ENCODE measurements around the gene PTPRE. TPM values are rescaled to one million over a fixed set of nuclear protein-coding genes. Genes with fewer than 3 reads are reported as not detected.

PTPRE gene
- polyA plus RNA-seq, 1 donor from 2014 or later, result 4.1 TPM

DNA sequence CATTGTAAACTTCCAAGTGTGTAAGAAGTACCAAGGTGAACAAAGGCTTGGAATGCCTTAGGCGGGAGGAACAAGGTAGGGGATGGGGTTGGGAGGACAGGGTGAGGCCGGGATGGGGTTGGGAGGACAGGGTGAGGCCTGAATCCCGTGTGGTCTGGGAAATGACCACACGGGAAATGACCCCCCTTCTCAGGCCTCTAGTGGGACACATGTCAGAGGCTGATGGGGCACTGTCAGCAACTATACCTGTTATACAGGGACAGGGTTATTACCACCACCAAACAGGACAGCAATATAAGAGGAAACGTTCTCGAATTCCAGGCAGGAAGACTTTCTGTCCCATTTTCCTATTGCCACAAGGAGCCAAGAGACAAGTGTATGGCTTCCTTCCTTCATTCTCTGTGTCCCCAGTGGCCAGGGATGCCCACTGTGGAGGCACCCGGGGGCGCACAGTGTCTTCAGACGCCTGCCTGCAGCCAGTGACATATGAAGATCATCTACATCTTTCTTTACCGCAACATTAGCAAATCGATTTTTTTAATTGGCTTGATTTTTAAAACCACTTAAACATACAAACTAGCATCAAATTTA lies 218.0 kb downstream of the PTPRE start:
- H3K4me3 ChIP-seq (ENCODE audit: low read length), result peak overlapping the region; percentile 77
- H4K20me1 ChIP-seq (ENCODE audit: insufficient read depth), result no peaks in the 10 kb centered on the region
- no peak overlapping the region for H3K4me2 ChIP-seq (ENCODE audit: low read length)
- H3K79me2 ChIP-seq (replicated peaks; ENCODE audit: insufficient read depth, low read length), result peaks cover 37% of the 10 kb centered on the region
- H3K9me2 ChIP-seq (ENCODE audit: insufficient read depth, low read length), result no peaks in the 10 kb centered on the region
- H3K9me3 ChIP-seq (ENCODE audit: low read length), result no peaks in the 10 kb centered on the region
- TF ChIP-seq POLR2AphosphoS5 (IDR thresholded peaks at IDR 0.05) (no peak), EZH2 (IDR thresholded peaks at IDR 0.05; ENCODE audit: borderline replicate concordance, insufficient read depth, low read length, poor library complexity, severe bottlenecking) (no peak), TAF1 (IDR thresholded peaks at IDR 0.05; ENCODE audit: low read depth) (no peak), RAD21 (conservative IDR thresholded peaks at IDR 0.05) (no peak), SMC3 (conservative IDR thresholded peaks at IDR 0.05; ENCODE audit: poor library complexity) (no peak), EP300 (conservative IDR thresholded peaks at IDR 0.05; ENCODE audit: poor library complexity, severe bottlenecking) (no peak), MXI1 (conservative IDR thresholded peaks at IDR 0.05; ENCODE audit: poor library complexity, severe bottlenecking) (no peak)
- TF ChIP-seq, protein P1, sequence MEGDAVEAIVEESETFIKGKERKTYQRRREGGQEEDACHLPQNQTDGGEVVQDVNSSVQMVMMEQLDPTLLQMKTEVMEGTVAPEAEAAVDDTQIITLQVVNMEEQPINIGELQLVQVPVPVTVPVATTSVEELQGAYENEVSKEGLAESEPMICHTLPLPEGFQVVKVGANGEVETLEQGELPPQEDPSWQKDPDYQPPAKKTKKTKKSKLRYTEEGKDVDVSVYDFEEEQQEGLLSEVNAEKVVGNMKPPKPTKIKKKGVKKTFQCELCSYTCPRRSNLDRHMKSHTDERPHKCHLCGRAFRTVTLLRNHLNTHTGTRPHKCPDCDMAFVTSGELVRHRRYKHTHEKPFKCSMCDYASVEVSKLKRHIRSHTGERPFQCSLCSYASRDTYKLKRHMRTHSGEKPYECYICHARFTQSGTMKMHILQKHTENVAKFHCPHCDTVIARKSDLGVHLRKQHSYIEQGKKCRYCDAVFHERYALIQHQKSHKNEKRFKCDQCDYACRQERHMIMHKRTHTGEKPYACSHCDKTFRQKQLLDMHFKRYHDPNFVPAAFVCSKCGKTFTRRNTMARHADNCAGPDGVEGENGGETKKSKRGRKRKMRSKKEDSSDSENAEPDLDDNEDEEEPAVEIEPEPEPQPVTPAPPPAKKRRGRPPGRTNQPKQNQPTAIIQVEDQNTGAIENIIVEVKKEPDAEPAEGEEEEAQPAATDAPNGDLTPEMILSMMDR (IDR thresholded peaks at IDR 0.05; ENCODE audit: poor library complexity, severe bottlenecking), result no peak
- TF ChIP-seq, protein P2, sequence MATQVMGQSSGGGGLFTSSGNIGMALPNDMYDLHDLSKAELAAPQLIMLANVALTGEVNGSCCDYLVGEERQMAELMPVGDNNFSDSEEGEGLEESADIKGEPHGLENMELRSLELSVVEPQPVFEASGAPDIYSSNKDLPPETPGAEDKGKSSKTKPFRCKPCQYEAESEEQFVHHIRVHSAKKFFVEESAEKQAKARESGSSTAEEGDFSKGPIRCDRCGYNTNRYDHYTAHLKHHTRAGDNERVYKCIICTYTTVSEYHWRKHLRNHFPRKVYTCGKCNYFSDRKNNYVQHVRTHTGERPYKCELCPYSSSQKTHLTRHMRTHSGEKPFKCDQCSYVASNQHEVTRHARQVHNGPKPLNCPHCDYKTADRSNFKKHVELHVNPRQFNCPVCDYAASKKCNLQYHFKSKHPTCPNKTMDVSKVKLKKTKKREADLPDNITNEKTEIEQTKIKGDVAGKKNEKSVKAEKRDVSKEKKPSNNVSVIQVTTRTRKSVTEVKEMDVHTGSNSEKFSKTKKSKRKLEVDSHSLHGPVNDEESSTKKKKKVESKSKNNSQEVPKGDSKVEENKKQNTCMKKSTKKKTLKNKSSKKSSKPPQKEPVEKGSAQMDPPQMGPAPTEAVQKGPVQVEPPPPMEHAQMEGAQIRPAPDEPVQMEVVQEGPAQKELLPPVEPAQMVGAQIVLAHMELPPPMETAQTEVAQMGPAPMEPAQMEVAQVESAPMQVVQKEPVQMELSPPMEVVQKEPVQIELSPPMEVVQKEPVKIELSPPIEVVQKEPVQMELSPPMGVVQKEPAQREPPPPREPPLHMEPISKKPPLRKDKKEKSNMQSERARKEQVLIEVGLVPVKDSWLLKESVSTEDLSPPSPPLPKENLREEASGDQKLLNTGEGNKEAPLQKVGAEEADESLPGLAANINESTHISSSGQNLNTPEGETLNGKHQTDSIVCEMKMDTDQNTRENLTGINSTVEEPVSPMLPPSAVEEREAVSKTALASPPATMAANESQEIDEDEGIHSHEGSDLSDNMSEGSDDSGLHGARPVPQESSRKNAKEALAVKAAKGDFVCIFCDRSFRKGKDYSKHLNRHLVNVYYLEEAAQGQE (IDR thresholded peaks at IDR 0.05; ENCODE audit: borderline replicate concordance), result no peak
- no peaks in the 10 kb centered on the region for H3F3A ChIP-seq (ENCODE audit: insufficient read depth, low read length, poor library complexity, severe bottlenecking)
- no peak overlapping the region for H3K9ac ChIP-seq (ENCODE audit: low read length)
- peaks cover 20% of the 10 kb centered on the region for H3K27me3 ChIP-seq (ENCODE audit: insufficient read depth, low read depth, low read length)
- no peak overlapping the region for H3K27ac ChIP-seq (ENCODE audit: low read length)
- no peaks in the 10 kb centered on the region for H3K36me3 ChIP-seq (ENCODE audit: insufficient read depth, low read length)
- no peak overlapping the region for H2AFZ ChIP-seq (ENCODE audit: low read depth, low read length)

DNA sequence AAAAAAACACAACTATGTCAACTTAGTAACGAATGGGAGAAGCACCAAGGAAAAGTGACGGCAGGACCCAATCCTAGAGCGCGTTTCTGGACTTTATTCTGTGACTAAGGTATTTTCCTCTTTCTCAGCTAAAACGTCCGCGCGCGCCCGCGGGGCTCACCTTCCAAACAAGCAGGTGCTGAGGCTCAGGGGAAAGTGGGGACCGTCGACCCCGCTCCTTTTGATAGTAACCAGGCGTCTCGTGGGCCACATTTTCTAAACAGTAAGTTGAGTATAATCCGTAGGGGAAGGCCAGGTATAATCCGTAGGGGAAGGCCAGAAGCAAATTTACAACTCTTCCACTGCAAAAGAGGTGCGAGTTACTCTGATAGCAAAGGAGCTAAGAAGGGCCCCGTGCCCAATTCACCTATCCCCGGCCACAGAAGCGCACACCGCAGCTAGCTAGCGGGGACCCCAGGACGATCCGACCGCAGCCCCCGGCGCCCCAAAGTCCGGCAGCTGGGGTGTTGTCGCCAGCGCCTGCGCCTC lies 218.6 kb downstream of the PTPRE start:
- Histone ChIP-seq H4K20me1 (ENCODE audit: insufficient read depth) (no peaks in the 10 kb centered on the region), H3K9me2 (ENCODE audit: insufficient read depth, low read length) (no peaks in the 10 kb centered on the region), H3K9me3 (ENCODE audit: low read length) (no peaks in the 10 kb centered on the region), H3F3A (ENCODE audit: insufficient read depth, low read length, poor library complexity, severe bottlenecking) (no peaks in the 10 kb centered on the region), H3K27me3 (ENCODE audit: insufficient read depth, low read depth, low read length) (peaks cover 20% of the 10 kb centered on the region), H3K79me2 (replicated peaks; ENCODE audit: insufficient read depth, low read length) (peaks cover 37% of the 10 kb centered on the region), H3K27ac (ENCODE audit: low read length) (no peak overlapping the region), H3K4me2 (ENCODE audit: low read length) (peak overlapping the region; percentile 51), H2AFZ (ENCODE audit: low read depth, low read length) (no peak overlapping the region), H3K4me3 (ENCODE audit: low read length) (peak overlapping the region; percentile 77), H3K9ac (ENCODE audit: low read length) (no peak overlapping the region), H3K36me3 (ENCODE audit: insufficient read depth, low read length) (no peaks in the 10 kb centered on the region)
- TF ChIP-seq, protein P2 (IDR thresholded peaks at IDR 0.05; ENCODE audit: borderline replicate concordance), result no peak
- TF ChIP-seq SMC3 (conservative IDR thresholded peaks at IDR 0.05; ENCODE audit: poor library complexity) (no peak), TAF1 (IDR thresholded peaks at IDR 0.05; ENCODE audit: low read depth) (no peak), MXI1 (conservative IDR thresholded peaks at IDR 0.05; ENCODE audit: poor library complexity, severe bottlenecking) (no peak), POLR2AphosphoS5 (IDR thresholded peaks at IDR 0.05) (no peak)
- TF ChIP-seq, protein P1 (IDR thresholded peaks at IDR 0.05; ENCODE audit: poor library complexity, severe bottlenecking), result no peak

Data from neural cell (in vitro differentiated cells).